Stomach (tissue), 4 donors: ENCODE data around the gene MYL7.

Experiments
- CTCF ChIP-seq, 7 experiments: fragments of 450-650 bp in 4 of 7; fragments of 200-600 bp in 3 of 7; sonication (generic) in 3 of 7; IDR thresholded peaks; one replicate each; pipeline ENCODE4 v1.5.1; 2016 to 2019; ENCODE audit warnings: antibody characterized with exemption in 7 of 7, control low read depth in 2 of 7, mild to moderate bottlenecking in 1 of 7
- POLR2A ChIP-seq, 4 donors: fragments of 450-650 bp; IDR thresholded peaks; one replicate each; pipeline ENCODE4 v1.6.1; 2016; ENCODE audit warnings: antibody characterized with exemption in 4 of 4, control low read depth in 2 of 4, mild to moderate bottlenecking in 1 of 4, moderate library complexity in 1 of 4
- POLR2AphosphoS5 ChIP-seq, 3 donors: sonication (generic); formaldehyde crosslinking; IDR thresholded peaks; one replicate each; pipeline ENCODE4 v1.6.1; 2016; ENCODE audit warnings: antibody characterized with exemption in 3 of 3

GRCh38 chr7:44188480-44189225 lies 47.5 kb upstream of the MYL7 start:
- TF ChIP-seq POLR2AphosphoS5 (IDR thresholded peaks at IDR 0.05) = no peak
- TF ChIP-seq CTCF (IDR thresholded peaks at IDR 0.05) = no peak
- TF ChIP-seq POLR2A (IDR thresholded peaks at IDR 0.05) = no peak
